Measurements from ENCODE around the gene FAP.

DNA sequence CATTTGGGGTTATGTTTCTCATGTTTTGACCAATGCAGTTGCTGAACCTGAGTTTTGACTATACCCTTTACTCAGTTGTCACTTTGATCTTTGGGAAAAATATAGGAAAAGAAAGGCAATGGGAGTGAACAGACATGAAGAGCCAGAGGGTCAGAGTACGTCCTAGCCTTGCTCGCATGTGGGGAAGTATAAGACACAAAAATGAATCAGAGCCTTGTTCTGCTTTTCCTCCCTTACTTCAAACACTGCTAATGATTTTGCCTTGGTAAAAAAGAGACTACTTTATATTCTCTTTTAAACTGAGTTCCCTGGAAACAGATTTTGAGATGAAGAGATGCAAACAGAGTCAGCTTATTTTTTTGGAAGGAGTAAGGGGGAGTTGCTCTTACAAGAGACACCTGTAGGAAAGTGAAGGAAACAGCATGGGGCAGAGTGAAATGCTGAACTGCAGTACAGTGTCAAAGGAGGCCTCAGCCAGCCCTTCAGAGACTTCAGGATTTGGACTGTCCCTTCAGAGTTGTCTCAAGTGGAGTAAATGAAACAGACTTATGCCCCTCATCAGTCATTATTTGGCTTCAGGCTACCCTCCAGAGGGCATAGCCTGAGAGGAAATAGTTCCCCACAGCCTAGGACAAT lies 11.1 kb upstream of the FAP start:
- TF ChIP-seq, protein P1, sequence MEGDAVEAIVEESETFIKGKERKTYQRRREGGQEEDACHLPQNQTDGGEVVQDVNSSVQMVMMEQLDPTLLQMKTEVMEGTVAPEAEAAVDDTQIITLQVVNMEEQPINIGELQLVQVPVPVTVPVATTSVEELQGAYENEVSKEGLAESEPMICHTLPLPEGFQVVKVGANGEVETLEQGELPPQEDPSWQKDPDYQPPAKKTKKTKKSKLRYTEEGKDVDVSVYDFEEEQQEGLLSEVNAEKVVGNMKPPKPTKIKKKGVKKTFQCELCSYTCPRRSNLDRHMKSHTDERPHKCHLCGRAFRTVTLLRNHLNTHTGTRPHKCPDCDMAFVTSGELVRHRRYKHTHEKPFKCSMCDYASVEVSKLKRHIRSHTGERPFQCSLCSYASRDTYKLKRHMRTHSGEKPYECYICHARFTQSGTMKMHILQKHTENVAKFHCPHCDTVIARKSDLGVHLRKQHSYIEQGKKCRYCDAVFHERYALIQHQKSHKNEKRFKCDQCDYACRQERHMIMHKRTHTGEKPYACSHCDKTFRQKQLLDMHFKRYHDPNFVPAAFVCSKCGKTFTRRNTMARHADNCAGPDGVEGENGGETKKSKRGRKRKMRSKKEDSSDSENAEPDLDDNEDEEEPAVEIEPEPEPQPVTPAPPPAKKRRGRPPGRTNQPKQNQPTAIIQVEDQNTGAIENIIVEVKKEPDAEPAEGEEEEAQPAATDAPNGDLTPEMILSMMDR (IDR thresholded peaks at IDR 0.05) = no peak
- TF ChIP-seq CREM (CRISPR knock-in tag; IDR thresholded peaks at IDR 0.05) (no peak), CREB1 (CRISPR knock-in tag; IDR thresholded peaks at IDR 0.05) (no peak), JUN (CRISPR knock-in tag; IDR thresholded peaks at IDR 0.05) (no peak), RORB (CRISPR knock-in tag; IDR thresholded peaks at IDR 0.05) (no peak), ZNF671 (CRISPR knock-in tag; IDR thresholded peaks at IDR 0.05) (no peak), ZBTB21 (CRISPR knock-in tag; IDR thresholded peaks at IDR 0.05; ENCODE audit: borderline replicate concordance) (no peak), ZNF396 (CRISPR knock-in tag; IDR thresholded peaks at IDR 0.05; ENCODE audit: borderline replicate concordance) (no peak)
- TF ChIP-seq, protein P2, sequence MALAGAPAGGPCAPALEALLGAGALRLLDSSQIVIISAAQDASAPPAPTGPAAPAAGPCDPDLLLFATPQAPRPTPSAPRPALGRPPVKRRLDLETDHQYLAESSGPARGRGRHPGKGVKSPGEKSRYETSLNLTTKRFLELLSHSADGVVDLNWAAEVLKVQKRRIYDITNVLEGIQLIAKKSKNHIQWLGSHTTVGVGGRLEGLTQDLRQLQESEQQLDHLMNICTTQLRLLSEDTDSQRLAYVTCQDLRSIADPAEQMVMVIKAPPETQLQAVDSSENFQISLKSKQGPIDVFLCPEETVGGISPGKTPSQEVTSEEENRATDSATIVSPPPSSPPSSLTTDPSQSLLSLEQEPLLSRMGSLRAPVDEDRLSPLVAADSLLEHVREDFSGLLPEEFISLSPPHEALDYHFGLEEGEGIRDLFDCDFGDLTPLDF (CRISPR knock-in tag; IDR thresholded peaks at IDR 0.05) = no peak
- TF ChIP-seq, protein P3, sequence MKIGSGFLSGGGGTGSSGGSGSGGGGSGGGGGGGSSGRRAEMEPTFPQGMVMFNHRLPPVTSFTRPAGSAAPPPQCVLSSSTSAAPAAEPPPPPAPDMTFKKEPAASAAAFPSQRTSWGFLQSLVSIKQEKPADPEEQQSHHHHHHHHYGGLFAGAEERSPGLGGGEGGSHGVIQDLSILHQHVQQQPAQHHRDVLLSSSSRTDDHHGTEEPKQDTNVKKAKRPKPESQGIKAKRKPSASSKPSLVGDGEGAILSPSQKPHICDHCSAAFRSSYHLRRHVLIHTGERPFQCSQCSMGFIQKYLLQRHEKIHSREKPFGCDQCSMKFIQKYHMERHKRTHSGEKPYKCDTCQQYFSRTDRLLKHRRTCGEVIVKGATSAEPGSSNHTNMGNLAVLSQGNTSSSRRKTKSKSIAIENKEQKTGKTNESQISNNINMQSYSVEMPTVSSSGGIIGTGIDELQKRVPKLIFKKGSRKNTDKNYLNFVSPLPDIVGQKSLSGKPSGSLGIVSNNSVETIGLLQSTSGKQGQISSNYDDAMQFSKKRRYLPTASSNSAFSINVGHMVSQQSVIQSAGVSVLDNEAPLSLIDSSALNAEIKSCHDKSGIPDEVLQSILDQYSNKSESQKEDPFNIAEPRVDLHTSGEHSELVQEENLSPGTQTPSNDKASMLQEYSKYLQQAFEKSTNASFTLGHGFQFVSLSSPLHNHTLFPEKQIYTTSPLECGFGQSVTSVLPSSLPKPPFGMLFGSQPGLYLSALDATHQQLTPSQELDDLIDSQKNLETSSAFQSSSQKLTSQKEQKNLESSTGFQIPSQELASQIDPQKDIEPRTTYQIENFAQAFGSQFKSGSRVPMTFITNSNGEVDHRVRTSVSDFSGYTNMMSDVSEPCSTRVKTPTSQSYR (CRISPR knock-in tag; IDR thresholded peaks at IDR 0.05) = no peak
- TF ChIP-seq, protein P4, sequence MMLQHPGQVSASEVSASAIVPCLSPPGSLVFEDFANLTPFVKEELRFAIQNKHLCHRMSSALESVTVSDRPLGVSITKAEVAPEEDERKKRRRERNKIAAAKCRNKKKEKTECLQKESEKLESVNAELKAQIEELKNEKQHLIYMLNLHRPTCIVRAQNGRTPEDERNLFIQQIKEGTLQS (CRISPR knock-in tag; conservative IDR thresholded peaks at IDR 0.05) = no peak
- TF ChIP-seq, protein P5, sequence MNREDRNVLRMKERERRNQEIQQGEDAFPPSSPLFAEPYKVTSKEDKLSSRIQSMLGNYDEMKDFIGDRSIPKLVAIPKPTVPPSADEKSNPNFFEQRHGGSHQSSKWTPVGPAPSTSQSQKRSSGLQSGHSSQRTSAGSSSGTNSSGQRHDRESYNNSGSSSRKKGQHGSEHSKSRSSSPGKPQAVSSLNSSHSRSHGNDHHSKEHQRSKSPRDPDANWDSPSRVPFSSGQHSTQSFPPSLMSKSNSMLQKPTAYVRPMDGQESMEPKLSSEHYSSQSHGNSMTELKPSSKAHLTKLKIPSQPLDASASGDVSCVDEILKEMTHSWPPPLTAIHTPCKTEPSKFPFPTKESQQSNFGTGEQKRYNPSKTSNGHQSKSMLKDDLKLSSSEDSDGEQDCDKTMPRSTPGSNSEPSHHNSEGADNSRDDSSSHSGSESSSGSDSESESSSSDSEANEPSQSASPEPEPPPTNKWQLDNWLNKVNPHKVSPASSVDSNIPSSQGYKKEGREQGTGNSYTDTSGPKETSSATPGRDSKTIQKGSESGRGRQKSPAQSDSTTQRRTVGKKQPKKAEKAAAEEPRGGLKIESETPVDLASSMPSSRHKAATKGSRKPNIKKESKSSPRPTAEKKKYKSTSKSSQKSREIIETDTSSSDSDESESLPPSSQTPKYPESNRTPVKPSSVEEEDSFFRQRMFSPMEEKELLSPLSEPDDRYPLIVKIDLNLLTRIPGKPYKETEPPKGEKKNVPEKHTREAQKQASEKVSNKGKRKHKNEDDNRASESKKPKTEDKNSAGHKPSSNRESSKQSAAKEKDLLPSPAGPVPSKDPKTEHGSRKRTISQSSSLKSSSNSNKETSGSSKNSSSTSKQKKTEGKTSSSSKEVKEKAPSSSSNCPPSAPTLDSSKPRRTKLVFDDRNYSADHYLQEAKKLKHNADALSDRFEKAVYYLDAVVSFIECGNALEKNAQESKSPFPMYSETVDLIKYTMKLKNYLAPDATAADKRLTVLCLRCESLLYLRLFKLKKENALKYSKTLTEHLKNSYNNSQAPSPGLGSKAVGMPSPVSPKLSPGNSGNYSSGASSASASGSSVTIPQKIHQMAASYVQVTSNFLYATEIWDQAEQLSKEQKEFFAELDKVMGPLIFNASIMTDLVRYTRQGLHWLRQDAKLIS (CRISPR knock-in tag; IDR thresholded peaks at IDR 0.05; ENCODE audit: borderline replicate concordance) = no peak

Data from WTC11 (cell line).